ENCODE data around the gene AMIGO3.

GRCh38 chr3:49711489-49711888 lies 8.0 kb downstream of the AMIGO3 start:
- TF ChIP-seq CTCF (IDR thresholded peaks at IDR 0.05 in 2 of 3, conservative IDR thresholded peaks at IDR 0.05 in 1 of 3; ENCODE audit: borderline replicate concordance in 1 of 3, insufficient read depth in 1 of 3, low read depth in 2 of 3, low read length in 2 of 3) (no peak), POLR2AphosphoS5 (IDR thresholded peaks at IDR 0.05; ENCODE audit: low read depth, low read length) (no peak), EGR1 (IDR thresholded peaks at IDR 0.05; ENCODE audit: low read depth) (no peak), EZH2 (IDR thresholded peaks at IDR 0.05) (no peak), ZBTB33 (IDR thresholded peaks at IDR 0.05; ENCODE audit: extremely low read depth, insufficient replicate concordance, low read length) (no peak), EZH2phosphoT487 (IDR thresholded peaks at IDR 0.05; ENCODE audit: borderline replicate concordance) (no peak), POLR2A (IDR thresholded peaks at IDR 0.05; ENCODE audit: borderline replicate concordance, extremely low read depth, insufficient read depth, insufficient read length) (no peak), SIN3A (IDR thresholded peaks at IDR 0.05; ENCODE audit: low read depth) (no peak), TCF7L2 (IDR thresholded peaks at IDR 0.05; ENCODE audit: borderline replicate concordance, extremely low read depth, insufficient read depth, insufficient read length) (no peak), REST (IDR thresholded peaks at IDR 0.05; ENCODE audit: low read depth) (no peak), RAD21 (IDR thresholded peaks at IDR 0.05; ENCODE audit: low read depth) (no peak)

Measured in HCT116 (cell line).